ENCODE measurements around the gene ANKRD18A.

ANKRD18A gene

DNA sequence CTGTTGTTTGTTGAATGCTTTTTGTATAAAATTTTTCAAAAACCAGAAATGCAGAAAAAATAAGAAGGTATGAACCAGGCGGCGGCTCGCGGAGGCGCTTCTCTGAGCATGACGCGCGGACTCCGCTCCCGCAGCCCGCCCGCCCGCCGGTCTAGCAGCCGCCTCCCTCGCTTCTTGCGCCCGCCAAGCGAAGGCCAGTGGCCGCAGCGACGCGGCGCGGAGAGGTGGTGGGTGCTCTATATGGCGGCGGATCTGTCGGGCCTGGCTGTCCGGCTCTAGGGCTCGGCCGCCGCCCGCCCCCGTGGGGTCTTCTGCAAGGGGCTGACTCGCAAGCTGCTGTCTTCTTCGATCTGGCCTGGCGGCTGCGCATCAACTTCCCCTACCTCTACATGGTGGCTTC, 93.8 kb downstream of the ANKRD18A start:
- DNase-seq = no peak

- no peak for DNase-seq
Observed at GRCh38 chr9:38523121-38523520, 97.3 kb downstream of the ANKRD18A start.

DNA sequence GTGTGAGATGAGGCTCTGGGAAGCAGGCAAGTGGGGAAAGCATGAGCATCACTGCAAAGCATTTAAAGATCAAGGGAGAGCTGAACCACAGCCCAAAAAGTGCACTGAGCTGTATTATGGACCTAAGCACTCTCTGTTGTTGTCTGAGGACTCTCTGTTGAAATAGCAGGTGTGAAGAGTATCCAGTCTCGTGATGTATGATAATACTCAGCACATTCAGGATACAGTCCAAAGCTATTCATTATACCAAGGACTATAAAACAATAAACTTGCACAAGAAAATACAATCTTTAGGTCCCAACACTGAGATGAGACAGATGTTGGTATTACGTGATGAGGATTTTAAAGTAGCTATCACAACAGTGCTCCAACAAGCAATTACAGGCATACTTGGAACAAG, 98.6 kb downstream of the ANKRD18A start:
- DNase-seq = no peak

Data from cerebellar nuclear complex (tissue), 1 donor.